GM13977 (cell line): ENCODE measurements around the gene LARGE2.

Source experiments
- DNase-seq: peaks from one replicate; pipeline ENCODE4 v3.0.0; 2012; ENCODE audit warnings: low spot score
- in situ Hi-C: fragments of 300-500 bp; cut with MboI; formaldehyde crosslinking; loops from one replicate; pipeline ENCODE4 v1.12.0; 2022; ENCODE audit warnings: low sequenced_read_pairs, low pct_unique_long_range_greater_than_20kb, mixed read lengths, inconsistent platforms; ENCODE audit not compliant: unreplicated experiment
- TF ChIP-seq, protein P1 (sequence below): IDR thresholded peaks from 2 replicates; pipeline ENCODE4 v1.5.1; 2012; ENCODE audit warnings: mild to moderate bottlenecking, control low read depth; ENCODE audit not compliant: insufficient read depth; ENCODE audit errors: extremely low read depth, missing control alignments

LARGE2 gene

DNA sequence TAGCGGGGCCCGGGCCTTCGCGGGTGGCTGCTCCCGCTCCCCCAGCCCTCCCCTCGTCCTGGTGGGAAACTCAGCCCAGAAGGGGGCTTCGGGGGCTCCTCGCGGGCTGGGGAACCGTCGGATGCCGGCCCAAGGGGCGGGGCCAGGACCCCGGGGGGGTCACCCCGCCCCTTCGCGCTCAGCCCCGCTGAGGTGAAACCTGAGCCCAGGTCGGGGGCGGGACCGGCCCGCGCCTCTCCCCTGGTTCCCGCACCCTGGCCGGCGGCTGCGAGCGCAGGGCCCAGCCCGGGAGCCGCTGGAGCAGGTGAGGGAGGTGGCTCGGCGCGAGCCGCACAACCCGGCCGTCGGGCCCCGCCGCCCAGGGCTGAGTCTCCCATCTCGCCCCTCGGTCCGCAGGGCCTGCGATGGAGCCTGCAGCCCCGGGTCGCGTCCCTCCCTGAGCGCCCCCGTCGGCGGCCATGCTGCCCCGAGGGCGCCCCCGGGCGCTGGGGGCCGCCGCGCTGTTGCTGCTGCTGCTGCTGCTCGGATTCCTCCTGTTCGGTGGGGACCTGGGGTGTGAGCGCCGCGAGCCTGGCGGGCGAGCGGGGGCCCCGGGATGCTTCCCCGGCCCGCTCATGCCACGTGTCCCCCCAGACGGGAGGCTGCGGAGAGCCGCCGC is at the start of gene LARGE2:
Gene LARGE2, plus strand, starts transcription at position 232 of the 658 bp plus-strand sequence. Its CDS starts 227 bp downstream, at position 459.
- TF ChIP-seq, protein P1, sequence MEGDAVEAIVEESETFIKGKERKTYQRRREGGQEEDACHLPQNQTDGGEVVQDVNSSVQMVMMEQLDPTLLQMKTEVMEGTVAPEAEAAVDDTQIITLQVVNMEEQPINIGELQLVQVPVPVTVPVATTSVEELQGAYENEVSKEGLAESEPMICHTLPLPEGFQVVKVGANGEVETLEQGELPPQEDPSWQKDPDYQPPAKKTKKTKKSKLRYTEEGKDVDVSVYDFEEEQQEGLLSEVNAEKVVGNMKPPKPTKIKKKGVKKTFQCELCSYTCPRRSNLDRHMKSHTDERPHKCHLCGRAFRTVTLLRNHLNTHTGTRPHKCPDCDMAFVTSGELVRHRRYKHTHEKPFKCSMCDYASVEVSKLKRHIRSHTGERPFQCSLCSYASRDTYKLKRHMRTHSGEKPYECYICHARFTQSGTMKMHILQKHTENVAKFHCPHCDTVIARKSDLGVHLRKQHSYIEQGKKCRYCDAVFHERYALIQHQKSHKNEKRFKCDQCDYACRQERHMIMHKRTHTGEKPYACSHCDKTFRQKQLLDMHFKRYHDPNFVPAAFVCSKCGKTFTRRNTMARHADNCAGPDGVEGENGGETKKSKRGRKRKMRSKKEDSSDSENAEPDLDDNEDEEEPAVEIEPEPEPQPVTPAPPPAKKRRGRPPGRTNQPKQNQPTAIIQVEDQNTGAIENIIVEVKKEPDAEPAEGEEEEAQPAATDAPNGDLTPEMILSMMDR = peak; percentile 16
- in situ Hi-C loops = no loop called here
- peak; percentile 66 for DNase-seq

DNA sequence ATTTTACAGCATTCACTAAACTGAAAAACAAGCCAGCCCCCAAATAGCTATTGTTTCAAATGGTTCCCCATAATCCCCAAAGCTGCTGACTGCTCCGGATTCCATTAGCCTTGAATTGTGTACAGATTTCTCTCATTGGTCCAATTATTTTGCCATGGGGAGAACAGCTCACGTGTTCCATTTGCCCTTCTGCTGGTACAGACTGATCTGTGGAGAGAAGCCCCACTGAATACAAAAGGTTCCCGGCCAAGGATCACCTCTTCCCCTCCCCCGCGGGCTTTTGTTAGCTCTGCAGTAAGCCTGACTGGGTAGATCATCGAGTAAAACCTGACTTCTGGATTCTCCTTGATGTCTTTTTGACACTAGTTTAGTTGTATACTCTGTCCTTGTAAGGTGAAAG is 46.1 kb upstream of the LARGE2 start:
- TF ChIP-seq, protein P1 = no peak
- DNase-seq = no peak
- in situ Hi-C loops = no loop called here

DNA sequence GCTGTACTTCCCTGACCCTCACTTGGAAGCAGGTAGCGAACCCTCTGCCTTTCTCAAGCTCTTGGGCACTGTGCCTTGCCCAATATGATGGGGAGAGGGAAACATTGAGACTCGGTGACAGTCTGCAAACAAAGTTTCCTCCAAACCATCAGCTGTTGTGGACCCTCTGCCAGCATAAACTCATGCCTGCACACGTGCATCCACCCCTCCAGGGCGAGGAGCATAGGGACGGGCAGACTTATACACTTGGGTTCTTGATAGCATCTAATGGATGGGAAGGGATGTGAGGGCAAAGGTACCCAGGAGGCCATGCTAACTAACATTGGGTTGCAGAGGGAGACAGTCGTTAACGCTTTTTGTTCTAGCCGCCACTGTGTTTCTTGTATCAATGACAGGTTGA is 45.2 kb upstream of the LARGE2 start:
- TF ChIP-seq, protein P1 = no peak
- in situ Hi-C loops = no loop called here
- no peak for DNase-seq

DNA sequence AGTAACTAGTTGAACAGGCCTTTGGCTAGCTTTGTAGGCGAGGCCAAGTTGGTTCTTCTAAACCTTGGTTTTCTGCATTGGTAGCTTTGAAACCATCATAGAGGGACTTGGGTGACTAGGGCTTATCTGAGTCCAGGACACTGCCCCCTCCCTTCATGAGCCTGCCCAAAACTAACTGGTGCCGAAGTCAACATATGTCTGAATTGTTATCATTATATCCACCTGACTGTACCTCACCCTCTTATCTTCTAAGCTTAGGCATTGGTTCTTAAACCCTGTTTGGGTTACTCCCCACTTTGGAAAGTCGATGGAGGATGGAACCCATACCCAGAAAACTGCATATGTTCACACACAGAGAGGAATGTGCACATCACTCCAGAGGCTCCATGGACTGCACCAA is 44.6 kb upstream of the LARGE2 start:
- in situ Hi-C loops = no loop called here
- TF ChIP-seq, protein P1 = no peak
- DNase-seq = no peak

DNA sequence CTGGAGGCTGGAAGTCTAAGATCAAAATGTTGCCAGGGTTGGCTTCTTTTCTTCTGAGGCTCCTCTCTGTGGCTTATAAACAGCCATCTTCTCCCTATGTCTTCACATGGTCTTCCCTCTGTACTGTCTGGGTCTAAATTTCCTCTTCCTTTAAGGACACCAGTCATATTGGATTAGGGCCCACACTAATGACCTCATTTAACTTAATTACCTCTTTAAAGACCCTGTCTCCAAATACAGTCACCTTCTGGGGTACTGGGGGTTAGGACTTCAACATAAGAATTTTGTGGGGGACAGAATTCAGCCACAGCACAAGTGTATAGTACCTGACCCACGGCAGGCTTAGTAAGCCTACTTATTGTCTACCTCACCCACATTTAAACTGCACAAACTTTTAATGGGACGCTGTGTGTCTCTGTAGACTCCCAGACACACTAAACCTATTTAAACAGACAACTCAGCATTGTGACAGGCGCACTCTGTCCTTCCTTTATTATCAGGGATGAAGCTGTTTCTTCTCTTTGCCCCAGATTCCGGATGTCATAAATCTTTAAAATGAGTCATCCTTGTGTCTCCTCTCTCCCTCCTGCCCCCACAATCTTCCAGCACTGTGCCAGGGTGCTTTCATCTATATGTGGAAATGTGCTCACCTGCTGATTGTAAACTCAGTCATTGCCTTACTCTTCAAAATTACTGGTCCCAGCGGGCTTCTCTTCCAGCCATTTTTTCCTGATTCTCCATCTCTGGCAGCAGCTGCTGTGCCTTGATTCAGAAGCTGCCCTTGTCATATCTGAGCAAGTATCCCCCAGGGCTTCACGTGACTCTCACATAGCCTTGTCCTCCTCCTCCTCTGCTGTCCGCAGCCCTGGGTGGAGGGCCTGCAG is 42.4 kb upstream of the LARGE2 start:
- in situ Hi-C loops = no loop called here
- DNase-seq = no peak
- TF ChIP-seq, protein P1 = no peak

DNA sequence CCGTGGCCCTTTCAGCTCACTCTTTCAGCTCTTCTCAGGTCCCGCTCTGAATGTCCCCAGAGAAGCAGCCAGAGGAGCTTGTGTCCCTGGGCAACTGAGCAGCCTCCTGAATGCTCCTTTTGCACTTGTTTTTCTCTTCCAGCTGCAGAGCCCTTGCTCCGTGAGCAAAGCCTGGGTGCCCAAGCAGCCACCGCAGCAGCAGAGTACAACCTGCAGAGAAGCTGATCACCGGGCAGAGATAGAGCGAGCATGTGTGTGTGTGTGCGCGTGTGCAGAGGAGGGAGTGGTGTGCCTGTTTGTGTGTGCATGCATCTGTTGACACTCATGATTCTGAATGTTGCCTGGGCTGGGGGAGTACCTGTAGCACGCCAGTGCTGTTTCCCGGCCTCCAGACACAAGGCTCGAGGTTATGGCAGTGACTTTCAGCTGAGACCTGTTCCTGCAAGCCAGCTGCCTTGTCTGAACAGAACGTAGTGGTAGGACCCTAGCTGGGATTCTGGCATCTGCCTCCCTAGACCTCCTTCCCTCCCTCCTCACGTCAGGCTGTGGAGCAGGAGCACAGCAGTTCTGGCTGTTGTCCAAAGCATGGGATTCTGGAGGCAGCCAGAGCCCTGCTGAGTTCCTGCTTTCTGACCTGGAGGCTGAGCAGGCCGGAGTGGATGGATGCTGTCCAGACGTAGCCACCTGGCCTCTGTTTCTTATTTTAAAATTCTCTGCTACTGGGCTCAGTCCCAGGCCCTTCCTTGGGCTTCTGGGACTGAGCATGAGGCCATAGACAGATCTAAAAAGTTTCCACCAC is 41.5 kb upstream of the LARGE2 start:
- in situ Hi-C loops = no loop called here
- DNase-seq = no peak
- TF ChIP-seq, protein P1 = no peak
